Measurements from ENCODE around the gene RDH5. TPM values are rescaled to one million over a fixed set of nuclear protein-coding genes. Genes with fewer than 3 reads are reported as not detected.

Gene RDH5
- total and polyA plus RNA-seq, 9 donors = 3.7 to 8.9 (median 5.9) TPM

DNA sequence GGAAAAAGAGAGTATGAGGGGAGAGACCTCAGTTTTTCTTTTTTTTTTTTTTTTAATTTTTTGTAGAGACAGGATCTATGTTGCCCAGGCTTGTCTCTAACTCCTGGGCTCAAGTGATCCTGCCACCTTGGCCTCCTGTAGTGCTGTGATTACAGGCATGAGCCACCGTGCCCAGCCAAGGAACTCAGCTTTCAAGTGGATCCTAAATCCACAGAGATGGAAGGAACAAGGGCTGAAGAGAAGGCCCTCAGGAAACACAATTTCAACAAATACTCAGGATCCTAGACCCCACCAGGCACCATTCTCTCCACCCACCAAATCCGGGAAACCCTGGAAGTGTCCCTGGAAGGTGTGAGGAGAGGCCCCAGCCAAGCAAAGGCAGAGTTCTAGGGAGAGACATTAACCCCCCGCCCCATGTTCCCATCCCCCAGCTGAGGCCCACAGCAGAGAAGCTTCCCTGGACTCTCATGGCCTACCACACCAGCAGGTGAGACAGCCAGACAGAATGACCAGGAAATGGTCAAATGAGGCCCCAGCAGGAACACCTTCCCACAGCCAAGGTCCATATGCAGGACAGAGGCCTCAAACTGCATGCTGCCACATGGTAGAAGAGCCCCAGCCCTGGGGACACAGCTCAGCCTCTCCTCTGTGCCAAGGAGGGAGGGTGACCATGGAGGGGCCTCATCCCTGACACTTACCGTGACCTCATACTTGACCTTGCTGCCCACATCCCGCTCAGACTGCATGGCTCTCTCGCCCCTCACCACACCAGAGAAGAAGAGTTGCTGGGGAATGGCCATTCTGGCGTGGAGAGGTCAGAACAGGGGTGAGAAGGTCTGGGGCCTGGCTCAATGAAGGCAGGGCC is 26.6 kb upstream of the RDH5 start:
- Histone ChIP-seq H3K36me3 (no peaks in the 10 kb centered on the region), H3K4me1 (ENCODE audit: insufficient read depth) (no peaks in the 10 kb centered on the region), H3K27me3 (no peaks in the 10 kb centered on the region), H3K4me3 (no peak overlapping the region), H3K9me3 (no peaks in the 10 kb centered on the region), H3K27ac (no peak overlapping the region)
- intact Hi-C loops (cut with DNase I) = no loop called here
- WGBS, 3 donors = 87 to 91% (median 90%) methylated on average over 7 of the region's 7 CpGs
- peak in 1 of 5 donors; percentile 3 for DNase-seq
- TF ChIP-seq EP300 (IDR thresholded peaks at IDR 0.05) (no peak), CTCF (IDR thresholded peaks at IDR 0.05) (no peak), POLR2A (IDR thresholded peaks at IDR 0.05) (no peak)

GRCh38 chr12:55694188-55694515 is 26.0 kb upstream of the RDH5 start:
- TF ChIP-seq POLR2A (IDR thresholded peaks at IDR 0.05) (no peak), CTCF (IDR thresholded peaks at IDR 0.05) (no peak), EP300 (IDR thresholded peaks at IDR 0.05) (no peak)
- Histone ChIP-seq H3K4me3 (no peak overlapping the region), H3K27ac (no peak overlapping the region), H3K36me3 (no peaks in the 10 kb centered on the region), H3K27me3 (no peaks in the 10 kb centered on the region), H3K4me1 (ENCODE audit: insufficient read depth) (no peaks in the 10 kb centered on the region), H3K9me3 (no peaks in the 10 kb centered on the region)
- 96 to 98% (median 96%) methylated on average over 7 of the region's 7 CpGs for WGBS, 3 donors
- DNase-seq = peak in 1 of 5 donors; percentile 28
- intact Hi-C loops (cut with DNase I) = no loop called here

- DNase-seq = peak in 1 of 5 donors; percentile 24
- H3K27me3 ChIP-seq = no peaks in the 10 kb centered on the region
- TF ChIP-seq POLR2A (IDR thresholded peaks at IDR 0.05) (no peak), EP300 (IDR thresholded peaks at IDR 0.05) (no peak), CTCF (IDR thresholded peaks at IDR 0.05) (no peak)
- no peak overlapping the region for H3K4me3 ChIP-seq
- intact Hi-C loops (cut with DNase I) = no loop called here
- H3K27ac ChIP-seq = no peak overlapping the region
- H3K4me1 ChIP-seq (ENCODE audit: insufficient read depth) = no peaks in the 10 kb centered on the region
- H3K9me3 ChIP-seq = no peaks in the 10 kb centered on the region
- H3K36me3 ChIP-seq = no peaks in the 10 kb centered on the region
- 90 to 98% (median 96%) methylated on average over 4 of the region's 4 CpGs for WGBS, 3 donors
Measured at GRCh38 chr12:55694651-55695050, 25.5 kb upstream of the RDH5 start.

DNA sequence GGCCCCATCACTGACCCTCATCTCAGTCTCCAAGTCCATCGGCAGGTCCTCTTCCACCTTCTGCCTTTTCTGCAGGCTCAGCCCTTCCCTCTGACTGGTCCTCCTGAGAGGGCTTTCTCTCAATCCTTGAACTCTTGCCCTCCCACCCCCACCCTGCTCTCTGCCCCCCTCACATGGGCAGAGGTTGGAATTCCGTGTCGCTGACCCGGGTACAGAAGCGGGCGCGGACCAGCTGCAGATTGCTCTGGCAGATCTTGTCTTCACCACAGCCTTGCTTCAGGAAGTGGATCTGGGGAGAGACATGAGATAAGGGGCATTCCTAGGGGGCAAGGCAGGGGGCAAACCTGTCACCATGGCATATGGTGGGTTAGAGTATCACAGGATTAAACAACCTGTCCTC is 24.8 kb upstream of the RDH5 start:
- no peak for TF ChIP-seq EP300 (IDR thresholded peaks at IDR 0.05)
- no peak for TF ChIP-seq POLR2A (IDR thresholded peaks at IDR 0.05)
- TF ChIP-seq CTCF (IDR thresholded peaks at IDR 0.05) = no peak
- 85 to 89% (median 87%) methylated on average over 7 of the region's 7 CpGs for WGBS, 3 donors
- intact Hi-C loops (cut with DNase I) = no loop called here
- H3K27ac ChIP-seq = no peak overlapping the region
- H3K9me3 ChIP-seq = no peaks in the 10 kb centered on the region
- no peaks in the 10 kb centered on the region for H3K27me3 ChIP-seq
- peak in 1 of 5 donors; percentile 4 for DNase-seq
- H3K4me1 ChIP-seq (ENCODE audit: insufficient read depth) = no peaks in the 10 kb centered on the region
- no peak overlapping the region for H3K4me3 ChIP-seq
- no peaks in the 10 kb centered on the region for H3K36me3 ChIP-seq
